Lower leg skin (tissue), 4 donors: ENCODE measurements around the gene SMIM20. TPM values are rescaled to one million over a fixed set of nuclear protein-coding genes. Genes with fewer than 3 reads are reported as not detected.

Source experiments
- DNase-seq, 2 donors: peaks; one replicate each; pipeline ENCODE4 v3.0.0-alpha.2; 2019; ENCODE audit warnings: low spot score in 2 of 2
- H3K4me3 ChIP-seq: fragments of 200-600 bp; sonication (generic); 2 replicates; pipeline ENCODE4 v1.5.1; 2017; ENCODE audit warnings: mild to moderate bottlenecking, low read depth; ENCODE audit not compliant: poor library complexity, severe bottlenecking
- POLR2A ChIP-seq, 2 donors: fragments of 450-650 bp; IDR thresholded peaks; one replicate each; pipeline ENCODE4 v1.6.1; 2016 to 2017; ENCODE audit warnings: antibody characterized with exemption in 2 of 2, mild to moderate bottlenecking in 1 of 2, moderate library complexity in 1 of 2
- WGBS, 2 donors: methylation state at CpG; one replicate each; pipeline ENCODE4 v1.1.5; 2018; 5-methylcytosine and 5-hydroxymethylcytosine counted together
- intact Hi-C: fragments of 100-400 bp; cut with DNase I; formaldehyde crosslinking; loops from one replicate; pipeline ENCODE4 v1.15.0; 2023; ENCODE audit warnings: low total_unique reads
- total RNA-seq, 4 donors: library from RNA; depleted of rRNA; stranded (reverse); fragments of >200 nt; gene quantifications; one replicate each; pipeline ENCODE4 v1.1.0, GENCODE V29; 2016
- TF ChIP-seq, protein P1 (sequence below), 3 donors: fragments of 450-650 bp; IDR thresholded peaks; one replicate each; pipeline ENCODE4 v1.5.1; 2016; ENCODE audit warnings: antibody characterized with exemption in 3 of 3, mild to moderate bottlenecking in 3 of 3, moderate library complexity in 2 of 3

The SMIM20 gene
- total RNA-seq, 4 donors from 2014 or later = 16.1 to 18.7 (median 17.4) TPM

DNA sequence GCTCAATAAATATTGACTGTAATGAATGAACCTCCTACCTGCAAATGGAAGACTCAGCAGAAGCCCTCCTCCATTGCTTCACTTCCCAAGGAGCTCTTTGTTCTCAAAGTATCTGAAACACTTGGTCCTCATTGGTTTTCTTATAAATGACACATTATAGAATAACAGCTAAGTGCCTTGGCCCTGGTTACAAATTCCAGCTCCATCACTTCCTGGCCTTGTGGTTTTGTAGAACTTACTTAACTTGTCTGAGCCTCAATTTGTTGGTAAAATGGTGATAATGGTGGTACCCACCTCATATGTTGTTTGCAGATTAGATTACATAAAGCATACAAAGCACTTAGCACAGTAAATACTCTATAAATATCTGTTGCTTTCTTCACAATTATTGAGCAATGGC lies 25.2 kb upstream of the SMIM20 start:
- H3K4me3 ChIP-seq = no peak overlapping the region
- TF ChIP-seq, protein P1, sequence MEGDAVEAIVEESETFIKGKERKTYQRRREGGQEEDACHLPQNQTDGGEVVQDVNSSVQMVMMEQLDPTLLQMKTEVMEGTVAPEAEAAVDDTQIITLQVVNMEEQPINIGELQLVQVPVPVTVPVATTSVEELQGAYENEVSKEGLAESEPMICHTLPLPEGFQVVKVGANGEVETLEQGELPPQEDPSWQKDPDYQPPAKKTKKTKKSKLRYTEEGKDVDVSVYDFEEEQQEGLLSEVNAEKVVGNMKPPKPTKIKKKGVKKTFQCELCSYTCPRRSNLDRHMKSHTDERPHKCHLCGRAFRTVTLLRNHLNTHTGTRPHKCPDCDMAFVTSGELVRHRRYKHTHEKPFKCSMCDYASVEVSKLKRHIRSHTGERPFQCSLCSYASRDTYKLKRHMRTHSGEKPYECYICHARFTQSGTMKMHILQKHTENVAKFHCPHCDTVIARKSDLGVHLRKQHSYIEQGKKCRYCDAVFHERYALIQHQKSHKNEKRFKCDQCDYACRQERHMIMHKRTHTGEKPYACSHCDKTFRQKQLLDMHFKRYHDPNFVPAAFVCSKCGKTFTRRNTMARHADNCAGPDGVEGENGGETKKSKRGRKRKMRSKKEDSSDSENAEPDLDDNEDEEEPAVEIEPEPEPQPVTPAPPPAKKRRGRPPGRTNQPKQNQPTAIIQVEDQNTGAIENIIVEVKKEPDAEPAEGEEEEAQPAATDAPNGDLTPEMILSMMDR (IDR thresholded peaks at IDR 0.05) = no peak
- TF ChIP-seq POLR2A (IDR thresholded peaks at IDR 0.05) = no peak
- intact Hi-C loops = no loop called here
- no peak for DNase-seq

DNA sequence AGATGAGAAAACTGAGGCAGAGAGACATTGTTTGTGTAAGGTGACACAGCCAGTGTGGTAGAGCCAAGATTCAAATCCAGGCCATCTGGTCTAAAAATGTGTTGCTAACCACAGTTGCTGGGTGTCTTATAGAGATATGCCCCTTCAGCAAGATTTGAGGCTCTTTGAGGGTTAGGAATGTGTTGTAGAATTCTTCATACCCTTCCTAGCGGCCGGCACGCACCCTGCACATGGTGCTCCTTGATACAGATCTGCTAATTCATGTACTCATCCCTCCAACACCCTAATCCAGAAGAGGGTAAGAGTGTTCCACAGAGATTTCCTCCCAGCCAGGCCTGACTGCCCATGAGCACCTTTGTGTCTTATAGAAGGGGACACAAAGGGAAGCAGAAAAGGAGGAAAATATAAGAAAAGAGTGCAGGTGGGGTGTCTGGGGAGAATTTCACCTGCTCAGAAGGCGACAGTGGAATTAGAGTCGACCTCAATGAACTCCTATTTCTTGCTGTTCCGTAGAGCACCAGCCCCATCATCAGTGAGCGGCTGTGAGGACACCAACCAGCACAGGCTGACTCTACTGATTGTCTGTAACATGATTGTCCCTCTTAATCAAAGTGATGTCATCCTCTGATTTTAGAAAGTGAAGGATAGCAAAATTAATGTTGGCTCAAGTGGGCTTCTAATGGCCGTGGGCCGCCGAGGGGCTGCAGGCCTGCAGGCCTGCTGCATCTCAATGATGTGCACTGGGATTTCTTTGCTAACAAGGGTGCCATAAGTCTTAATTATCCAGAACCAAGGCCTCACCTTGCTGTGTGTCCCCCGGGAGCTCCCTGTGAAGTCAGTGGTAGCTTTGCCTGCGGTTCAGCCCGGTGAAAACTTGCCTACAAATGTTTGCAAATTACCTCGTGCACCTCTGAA lies 24.2 kb upstream of the SMIM20 start:
- TF ChIP-seq POLR2A (IDR thresholded peaks at IDR 0.05) = no peak
- TF ChIP-seq, protein P1 (IDR thresholded peaks at IDR 0.05) = no peak
- 90 to 91% methylated on average over 14 of the region's 14 CpGs for WGBS, 2 donors
- no peak overlapping the region for H3K4me3 ChIP-seq
- intact Hi-C loops = no loop called here
- no peak for DNase-seq

DNA sequence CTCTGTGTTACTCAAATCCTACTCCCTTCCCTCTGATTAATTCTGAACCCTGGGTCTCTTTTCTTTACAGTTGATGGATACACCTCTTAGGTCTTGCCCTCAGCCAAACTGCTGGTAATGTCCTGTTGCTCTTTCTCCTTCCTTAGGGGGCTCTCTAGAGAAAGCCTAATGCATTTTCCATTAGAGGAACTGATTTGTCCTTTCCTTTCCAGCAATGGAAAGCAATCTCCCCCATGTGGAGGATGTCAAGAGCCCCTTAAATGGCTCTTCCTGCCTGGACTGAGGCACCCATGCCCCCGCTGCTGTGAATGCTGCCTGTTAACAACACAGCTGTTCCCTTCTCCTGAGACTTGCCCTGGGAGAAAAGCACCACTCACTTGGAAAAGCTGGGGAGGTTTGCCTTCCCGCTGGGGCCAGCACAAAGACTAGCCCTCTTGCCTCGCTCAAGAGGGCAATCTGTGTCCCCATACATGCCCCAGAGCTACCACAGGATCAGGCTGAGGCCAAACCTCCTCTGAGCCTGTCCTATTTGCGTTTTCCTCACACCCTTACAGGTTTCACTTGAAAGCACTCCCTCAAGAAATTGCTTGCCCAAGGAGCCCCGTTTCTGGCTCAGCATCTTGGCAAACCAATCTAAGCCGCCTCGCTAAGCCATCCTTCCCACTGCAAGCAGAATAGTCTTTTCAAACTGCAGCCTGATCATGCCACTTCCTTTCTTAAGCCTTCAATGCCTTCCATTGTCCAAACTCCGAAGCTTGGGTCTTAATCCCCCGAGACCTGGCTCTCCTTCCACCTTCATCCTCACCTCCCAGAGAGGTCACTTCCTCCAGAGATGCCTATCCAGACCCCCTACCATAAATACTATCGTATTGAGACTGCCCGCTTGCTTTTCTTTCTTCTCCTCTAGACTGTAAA lies 23.2 kb upstream of the SMIM20 start:
- no peak overlapping the region for H3K4me3 ChIP-seq
- intact Hi-C loops = no loop called here
- DNase-seq = no peak
- TF ChIP-seq POLR2A (IDR thresholded peaks at IDR 0.05) = no peak
- WGBS, 2 donors = 62 to 63% methylated on average over 11 of the region's 11 CpGs

DNA sequence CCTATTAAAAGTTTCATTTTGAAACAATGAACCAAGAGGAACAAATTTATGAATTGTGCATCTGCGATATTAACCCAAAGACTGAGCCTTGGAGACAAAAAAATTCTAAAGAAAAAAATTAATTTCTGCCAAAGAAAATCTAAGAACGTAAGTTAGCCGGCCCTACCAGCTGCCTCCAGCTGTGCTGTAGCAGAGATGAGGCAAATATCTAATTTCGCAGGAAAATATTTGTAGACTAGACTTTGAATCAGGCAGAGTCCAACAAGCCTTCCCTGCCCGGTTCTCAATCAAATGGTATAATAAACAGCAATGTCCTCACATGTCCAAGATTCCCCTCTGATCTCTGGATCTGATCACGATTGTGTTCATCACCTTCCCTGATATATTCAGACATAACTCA lies 21.2 kb upstream of the SMIM20 start:
- WGBS, 2 donors = 87 to 88% methylated on average over 6 of the region's 6 CpGs
- no peak overlapping the region for H3K4me3 ChIP-seq
- no peak for TF ChIP-seq POLR2A (IDR thresholded peaks at IDR 0.05)
- TF ChIP-seq, protein P1 (IDR thresholded peaks at IDR 0.05) = no peak
- DNase-seq = no peak
- intact Hi-C loops = no loop called here

DNA sequence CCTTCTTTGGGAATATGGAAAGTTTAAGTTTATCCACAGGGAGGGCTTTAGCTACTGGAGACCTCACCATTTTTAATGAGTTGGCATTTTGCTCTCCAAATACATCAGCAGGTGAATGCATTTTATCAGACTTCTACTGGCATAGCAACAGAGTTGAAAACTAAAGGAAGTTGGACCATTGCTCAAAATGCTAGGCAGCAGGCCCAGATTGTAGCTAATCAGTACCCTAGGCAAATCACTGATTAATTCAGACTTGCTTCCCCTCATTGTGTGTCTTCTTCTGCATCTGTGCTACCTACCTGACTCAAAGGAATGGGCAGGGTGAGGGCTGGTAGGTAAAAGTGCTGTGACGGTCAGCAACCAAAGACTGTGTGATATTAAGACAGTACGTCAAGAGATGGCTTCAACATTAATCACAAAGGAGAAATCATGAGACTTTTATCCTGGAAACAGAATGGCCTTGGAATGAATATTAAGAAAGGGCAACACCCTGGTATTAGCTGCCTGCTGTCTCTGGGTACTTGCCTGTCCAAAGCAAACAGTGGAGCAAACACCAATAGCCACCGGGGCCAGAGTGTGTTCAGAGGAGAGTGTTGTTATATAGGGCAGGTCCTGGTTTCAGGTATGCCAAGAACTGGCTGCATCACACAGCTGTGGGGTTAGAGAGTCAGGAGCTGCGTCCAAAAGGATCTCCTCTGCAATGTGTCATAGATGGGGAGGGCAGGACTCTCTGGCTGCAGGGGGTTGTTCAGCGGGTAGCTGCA lies 17.1 kb upstream of the SMIM20 start:
- intact Hi-C loops = no loop called here
- WGBS, 2 donors = 67 to 81% methylated on average over 5 of the region's 5 CpGs
- H3K4me3 ChIP-seq = no peak overlapping the region
- no peak for DNase-seq
- TF ChIP-seq, protein P1 (IDR thresholded peaks at IDR 0.05) = no peak
- TF ChIP-seq POLR2A (IDR thresholded peaks at IDR 0.05) = no peak
